Amniotic stem cell (primary cell): ENCODE data around the gene ZSCAN2.
"Not testable (repeated sequence)": the region's sequence is repeated elsewhere in the genome, so short reads cannot be mapped to it uniquely, and the experiment has no call there.

Experiments used
- DNase-seq: peaks from one replicate; lab custom pipeline; 2025; lab: John Stamatoyannopoulos, UW

Gene ZSCAN2

DNA sequence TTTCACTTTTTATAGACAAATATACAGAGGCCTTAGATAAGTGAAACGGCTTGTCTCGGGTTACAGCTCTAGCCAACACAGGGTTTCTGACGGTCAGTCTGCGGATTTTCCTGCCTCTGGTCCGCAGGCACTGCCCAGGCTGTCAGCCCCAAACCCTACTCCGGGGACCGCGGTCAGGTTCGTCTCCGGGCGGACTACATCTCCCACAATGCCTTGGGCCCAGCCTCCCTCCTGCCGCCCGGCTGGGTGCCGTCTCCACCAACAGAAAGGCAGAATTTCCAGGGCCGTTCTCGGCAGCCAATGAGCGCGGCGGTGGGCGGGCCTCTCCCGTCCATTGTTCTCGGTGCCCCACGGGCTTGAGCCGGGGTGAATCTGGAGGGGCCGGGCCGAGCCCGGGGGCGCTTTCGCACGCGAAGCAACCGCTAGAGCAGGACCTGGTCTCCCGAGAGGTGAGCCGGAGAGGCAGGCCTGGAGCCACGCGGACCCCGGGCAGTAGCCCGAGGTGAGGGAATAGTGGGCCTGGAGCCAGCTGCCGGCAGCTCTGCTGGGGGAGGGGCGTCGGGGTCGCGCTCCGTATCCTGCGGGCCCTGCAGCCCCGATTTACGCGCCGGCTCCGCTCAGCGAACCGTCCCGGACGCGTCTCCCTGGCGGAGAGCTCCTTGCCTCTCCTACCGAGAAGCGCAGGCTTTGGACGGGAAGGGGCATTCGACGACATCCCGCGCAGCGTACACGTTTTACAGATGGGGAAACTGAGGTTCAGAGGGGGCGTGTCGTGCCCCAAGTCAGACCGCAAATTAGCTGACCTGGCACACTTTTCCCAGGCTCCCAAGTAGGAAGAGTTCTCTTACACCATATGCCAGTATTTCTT lies at the start of gene ZSCAN2:
Gene ZSCAN2, plus strand, starts transcription at position 323 of the 868 bp plus-strand sequence. CDS start 2,919 bp downstream, outside the sequence.
- DNase-seq = peak; percentile 96

DNA sequence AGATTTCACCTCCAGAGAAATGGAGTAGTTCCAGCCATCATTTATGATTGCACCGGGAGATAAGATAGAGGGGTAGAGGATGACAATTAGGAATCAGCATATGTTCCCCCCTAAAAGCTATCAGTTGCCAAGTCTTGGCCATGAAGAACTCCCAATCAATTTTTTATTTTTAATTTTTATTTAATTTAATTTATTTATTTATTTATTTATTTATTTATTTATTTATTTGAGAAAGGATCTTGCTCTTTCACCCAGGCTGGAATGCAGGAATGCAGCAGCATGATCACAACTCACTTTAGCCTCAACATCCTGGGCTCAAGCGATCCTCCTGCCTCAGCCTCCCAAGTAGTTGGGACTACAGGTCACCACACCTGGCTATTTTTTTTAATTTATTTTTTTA lies 49.2 kb upstream of the ZSCAN2 start:
- not testable (repeated sequence) for DNase-seq

DNA sequence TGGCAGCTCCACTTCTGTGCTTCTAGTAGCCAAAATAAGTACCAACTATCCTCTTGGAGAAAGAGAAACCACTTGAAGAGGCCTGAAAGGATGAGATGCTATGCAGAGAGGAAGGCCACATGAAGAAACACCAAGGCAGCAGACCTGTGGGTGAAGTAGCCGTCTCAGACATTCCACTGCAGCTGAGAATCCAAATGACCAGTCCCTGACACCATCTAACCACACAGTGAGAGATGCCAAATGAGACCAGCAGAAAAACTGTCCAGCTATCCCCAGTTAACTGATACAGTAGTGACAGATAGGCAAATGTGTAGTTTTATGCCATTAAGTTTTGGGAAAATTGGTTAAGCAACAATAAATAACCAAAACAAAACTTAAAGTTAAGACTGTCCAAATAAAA lies 47.9 kb upstream of the ZSCAN2 start:
- DNase-seq = no peak

DNA sequence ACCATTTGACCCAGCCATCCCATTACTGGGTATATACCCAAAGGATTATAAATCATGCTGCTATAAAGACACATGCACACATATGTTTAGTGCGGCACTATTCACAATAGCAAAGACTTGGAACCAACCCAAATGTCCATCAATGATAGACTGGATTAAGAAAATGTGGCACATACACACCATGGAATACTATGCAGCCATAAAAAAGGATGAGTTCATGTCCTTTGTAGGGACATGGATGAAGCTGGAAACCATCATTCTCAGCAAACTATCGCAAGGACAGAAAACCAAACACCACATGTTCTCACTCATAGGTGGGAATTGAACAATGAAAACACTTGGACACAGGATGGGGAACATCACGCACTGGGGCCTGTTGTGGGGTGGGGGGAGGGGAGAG lies 44.1 kb upstream of the ZSCAN2 start:
- DNase-seq = not testable (repeated sequence)

DNA sequence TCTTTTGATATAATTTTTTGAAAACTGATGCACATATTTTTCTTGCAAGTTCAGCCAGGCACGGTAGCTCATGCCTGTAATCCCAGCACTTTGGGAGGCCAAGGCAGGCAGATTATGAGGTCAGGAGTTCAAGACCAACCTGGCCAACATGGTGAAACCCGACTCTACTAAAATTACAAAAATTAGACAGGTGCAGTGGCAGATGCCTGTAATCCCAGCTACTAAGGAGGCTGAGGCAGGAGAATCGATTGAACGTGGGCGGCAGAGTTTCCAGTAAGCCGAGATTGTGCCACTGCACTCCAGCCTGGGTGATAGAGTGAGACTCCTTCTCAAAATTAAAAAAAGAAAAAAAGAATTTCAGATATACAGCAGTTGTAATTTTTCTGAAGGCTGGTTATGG lies 32.8 kb upstream of the ZSCAN2 start:
- not testable (repeated sequence) for DNase-seq

DNA sequence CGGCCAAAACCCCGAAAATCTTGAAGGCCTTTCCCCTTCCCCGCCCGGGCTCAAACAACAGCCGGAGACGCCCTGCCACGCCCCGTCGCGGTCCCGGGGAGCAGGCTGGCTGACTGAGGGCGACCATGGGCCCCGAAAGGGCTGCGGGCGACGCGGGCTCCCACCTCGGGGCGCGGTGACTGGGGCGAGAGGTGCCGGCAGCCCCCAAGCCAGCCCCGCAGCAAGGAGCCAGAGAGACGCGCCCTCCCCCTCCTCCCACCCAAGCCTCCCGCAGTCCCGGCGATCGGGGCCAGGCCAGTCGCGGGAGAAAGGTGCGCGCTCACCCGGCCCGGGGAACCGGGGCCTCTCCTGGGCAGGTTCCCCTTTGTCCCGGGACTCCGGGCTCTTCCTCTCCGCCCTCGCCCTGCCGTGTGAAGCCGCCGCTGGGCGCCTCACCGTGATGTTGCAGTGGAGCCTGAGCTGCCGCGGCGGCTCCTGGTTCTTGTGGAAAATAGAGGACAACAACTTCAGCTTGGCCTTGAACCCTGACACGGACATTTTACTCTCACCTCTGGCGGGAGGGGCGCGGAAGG lies 30.6 kb upstream of the ZSCAN2 start:
- DNase-seq = no peak

DNA sequence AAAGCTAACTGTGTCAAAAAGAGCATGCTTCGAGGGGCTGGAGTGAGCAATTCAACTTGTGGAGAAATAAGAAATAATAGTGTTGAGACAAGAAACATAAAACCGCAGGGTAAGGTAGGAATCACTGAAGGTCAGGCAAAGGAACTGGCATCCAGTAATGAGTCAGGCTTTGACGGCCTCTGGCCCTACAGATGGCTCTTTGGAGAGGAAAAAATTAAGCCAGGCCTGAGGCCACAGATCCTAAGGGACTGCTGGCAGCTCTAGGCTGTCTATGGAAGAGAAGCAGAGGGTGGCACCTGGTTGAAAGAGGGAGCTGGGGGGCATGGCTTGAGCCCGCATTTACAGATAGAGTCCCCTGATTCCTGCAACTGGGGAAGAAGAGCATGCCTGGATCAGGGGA lies 28.6 kb upstream of the ZSCAN2 start:
- no peak for DNase-seq

DNA sequence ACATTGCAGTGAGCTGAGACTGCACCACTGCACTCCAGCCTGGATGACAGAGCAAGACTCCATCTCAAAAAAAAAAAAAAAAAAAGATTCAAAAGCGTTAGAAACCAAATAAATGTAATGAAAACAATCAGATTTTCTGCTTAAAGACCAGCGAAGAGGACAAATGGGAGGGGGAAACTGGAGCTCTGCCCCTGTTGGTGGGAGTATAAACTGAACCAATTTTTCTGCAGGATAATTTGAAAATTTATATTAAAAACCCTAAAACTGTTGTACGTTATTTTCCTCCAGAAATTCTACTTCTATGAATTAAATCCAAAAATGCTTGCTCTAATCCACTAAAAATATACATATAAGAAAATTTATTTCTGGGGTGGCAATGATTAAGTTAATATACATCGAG lies 25.3 kb upstream of the ZSCAN2 start:
- no peak for DNase-seq

DNA sequence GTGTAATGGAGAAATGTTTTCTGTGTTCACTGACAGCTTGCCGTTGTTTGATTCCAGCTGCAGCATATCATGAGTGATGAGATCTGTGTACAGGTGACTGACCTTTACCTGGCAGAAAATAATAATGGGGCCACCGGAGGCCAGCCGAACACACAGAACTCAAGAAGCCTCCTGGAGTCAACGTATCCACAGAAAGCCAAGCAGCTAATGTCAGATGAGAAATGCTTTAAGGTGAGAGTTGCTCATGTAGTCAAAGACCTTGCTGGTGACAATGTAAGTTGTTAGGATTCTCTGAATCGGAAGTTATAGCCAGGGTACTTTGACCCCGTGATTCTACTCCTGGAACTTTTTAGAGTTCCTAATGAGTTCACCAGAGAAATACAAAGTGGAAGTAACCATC lies 22.9 kb upstream of the ZSCAN2 start:
- DNase-seq = not testable (repeated sequence)

DNA sequence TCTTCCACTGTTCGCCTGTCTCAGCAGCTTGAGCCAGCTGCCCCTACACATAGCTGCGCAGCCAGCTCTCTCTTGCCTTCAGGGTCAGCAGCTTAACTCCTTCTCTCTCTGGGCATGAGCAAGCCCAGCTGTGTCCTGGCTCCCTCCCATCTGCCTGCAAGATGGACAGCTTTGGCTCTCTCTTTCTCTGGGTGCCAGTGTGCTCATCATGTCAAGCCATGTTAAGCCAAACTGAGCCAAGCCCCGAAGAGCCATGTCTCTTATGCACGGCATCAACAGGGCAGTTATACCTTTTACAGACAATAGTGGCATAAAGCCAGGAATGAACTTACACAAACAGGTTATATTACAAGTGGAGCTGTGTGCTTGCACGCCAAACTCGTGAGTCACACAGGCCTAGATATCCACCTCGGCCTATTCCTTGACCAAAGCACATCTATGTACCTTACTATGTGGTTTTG lies 21.5 kb upstream of the ZSCAN2 start:
- DNase-seq = not testable (repeated sequence)

DNA sequence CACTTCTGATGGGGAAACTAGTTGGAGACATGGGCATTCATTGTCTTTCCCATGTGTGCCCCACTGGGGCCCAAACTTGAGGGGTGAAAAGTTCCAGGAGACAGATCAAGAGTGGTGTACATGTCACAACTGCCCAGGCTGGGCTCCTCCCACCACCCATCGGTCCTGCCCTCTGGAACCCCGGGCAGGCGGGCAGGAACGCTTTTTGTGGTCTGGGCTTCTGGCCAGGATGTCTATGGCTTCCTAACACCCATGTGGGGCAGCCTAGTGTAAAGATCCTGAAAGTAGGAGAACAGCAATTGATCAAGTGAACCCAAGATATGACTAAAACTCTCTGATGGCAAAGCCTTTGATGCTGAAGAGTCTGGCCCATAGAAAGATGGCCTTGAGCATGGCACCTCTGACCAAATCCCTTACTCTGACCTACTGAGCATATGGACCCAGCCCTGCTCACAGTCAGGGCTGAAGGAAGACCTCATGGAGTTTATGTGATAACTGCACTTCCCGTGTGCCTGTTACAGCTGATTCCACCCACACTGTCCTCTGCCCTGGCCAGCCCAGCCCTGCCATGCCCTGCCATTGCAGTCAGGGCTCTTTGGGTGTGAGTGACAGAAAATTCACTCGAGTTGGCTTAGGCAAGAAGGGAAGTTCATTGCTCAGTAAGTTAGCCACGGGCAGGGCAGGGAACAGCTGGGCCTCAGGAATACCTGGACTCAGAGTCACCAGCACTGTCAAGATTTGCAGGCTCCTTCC lies 19.0 kb upstream of the ZSCAN2 start:
- not testable (repeated sequence) for DNase-seq

DNA sequence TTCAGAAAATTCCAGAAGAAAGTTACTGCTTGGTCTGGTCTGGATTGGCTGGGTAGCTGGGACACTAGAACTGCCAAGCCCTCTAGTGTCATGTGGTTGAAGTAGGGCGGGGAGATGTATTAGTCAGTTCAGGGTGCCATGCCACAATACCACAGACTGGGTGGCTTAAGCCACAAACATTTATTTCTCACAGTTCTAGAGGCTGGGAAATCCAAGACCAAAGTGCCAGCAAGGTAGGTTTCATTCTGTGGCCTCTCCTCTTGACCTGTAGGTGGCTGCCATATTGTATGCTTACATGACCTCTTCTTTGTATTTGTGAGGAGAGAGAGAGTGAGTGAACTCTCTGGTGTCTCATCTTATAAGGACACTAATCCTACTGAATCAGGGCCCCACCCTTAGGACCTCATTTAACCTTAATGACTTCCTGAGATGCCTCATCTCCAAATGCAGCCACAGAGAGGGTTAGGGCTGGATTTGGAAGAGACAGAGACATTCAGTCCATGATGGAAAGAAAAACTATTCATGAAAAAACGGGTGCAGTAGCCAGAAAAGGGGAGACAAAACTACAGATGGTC lies 18.1 kb upstream of the ZSCAN2 start:
- DNase-seq = no peak

DNA sequence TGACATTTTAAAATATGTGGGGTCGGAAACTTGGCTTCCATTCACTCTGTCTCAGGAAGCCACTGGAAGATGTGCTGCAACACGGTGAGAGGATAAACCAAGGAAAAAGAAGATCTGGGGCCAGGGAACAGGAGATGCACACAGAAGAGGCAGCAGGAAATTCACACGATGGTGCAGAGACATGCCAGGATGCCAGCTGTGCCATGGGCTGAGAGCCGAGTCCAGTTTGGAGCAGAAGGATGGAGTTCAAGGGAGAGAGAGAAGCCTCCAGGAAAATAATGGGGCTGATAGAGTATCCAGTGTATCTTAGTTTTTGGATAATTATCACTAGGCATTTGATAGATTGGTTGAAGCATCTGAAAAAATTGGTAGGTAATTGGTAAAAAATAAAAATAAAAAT lies 16.9 kb upstream of the ZSCAN2 start:
- DNase-seq = not testable (repeated sequence)

DNA sequence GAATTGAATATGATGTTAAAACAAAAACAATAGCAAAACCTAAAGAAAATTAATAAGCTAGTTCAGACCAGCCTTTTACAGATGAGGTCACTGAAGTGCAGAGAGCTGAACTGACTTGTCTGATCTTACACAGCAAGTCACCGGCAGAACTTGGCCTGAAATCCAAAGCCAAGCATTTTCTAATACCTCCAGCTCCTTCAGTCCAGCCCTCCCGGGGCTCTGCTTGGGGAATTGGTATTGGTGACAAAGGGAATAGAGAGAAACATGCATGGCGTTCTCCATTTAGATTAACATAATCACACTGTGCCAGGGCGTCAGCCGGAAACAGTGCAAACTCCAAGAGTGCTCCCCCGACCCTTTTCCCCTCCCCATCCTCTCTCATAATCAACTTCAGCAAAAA lies 14.1 kb upstream of the ZSCAN2 start:
- no peak for DNase-seq

DNA sequence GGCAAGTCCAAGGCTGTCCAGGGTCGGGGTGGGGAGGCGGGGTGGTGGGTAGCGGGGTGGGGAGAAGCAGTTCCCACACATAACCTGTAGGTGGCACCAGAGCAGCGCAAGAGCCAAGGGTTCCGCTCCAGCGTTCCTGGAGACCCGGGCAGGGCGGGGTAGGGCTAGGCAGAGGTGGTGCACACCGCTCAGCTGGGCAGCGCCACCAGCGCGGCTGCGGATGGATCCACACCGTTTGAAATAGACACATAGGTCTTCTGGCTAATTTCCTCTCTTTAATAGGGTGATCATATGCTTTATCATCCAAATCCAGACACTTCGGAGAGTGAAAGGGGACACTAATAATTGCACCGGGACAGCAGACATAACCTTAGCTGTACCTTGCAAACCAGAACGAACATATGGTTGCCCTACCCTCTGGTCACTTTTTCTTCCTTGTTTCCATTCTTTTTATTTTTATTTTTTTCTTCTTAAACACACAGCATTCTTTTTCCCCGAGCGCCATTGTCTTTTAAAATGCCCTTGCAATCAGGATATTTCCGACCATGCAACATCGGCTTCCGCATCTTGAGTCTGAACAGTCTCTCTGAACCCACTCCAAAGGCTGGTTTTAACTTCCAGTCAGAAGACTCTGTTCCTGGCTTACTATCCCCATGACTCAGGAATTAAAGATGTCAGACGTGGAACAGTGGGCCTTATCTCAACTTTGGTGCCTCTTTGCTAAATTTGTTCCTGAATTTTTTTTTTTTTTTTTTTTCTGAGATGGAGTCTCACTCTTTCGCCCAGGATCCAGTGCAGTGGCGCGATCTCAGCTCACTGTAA lies 12.5 kb upstream of the ZSCAN2 start:
- peak; percentile 73 for DNase-seq

DNA sequence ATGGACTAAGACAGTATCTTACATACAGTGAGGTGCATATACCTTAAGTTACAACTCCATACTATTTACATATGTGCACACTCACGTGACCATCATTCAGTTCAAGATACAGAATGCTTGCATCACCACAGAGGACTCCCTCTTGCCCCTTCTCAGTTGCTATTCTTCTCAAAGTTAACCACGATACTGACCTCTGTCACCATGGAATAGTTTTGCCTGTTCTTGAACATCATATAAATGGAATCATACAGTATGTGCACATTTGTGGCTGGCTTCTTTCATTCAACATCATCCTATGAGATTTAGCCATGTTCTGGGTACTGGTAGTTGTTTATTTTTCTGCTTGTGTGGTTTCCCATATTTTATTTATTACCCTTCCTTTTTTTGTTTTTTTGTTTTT lies 10.4 kb upstream of the ZSCAN2 start:
- no peak for DNase-seq

DNA sequence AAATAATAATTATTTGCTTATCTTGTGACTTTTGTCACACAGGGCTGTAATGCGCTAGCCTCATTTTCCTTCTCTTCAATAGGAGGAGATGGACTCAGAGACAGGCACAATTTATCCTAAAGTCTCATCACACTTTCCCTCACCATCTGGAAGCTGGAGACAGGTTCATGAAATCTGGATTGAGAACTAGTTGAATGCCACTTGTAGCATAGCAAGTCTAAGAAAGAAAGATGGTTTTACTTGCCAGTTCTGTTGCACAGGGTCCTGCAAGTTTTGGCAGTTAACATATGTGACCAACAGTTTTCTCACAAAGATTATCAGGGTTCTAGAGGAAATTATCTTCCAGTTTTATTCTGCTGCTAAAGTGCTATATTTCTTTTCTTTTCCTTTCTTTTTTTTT lies 9.0 kb upstream of the ZSCAN2 start:
- no peak for DNase-seq

DNA sequence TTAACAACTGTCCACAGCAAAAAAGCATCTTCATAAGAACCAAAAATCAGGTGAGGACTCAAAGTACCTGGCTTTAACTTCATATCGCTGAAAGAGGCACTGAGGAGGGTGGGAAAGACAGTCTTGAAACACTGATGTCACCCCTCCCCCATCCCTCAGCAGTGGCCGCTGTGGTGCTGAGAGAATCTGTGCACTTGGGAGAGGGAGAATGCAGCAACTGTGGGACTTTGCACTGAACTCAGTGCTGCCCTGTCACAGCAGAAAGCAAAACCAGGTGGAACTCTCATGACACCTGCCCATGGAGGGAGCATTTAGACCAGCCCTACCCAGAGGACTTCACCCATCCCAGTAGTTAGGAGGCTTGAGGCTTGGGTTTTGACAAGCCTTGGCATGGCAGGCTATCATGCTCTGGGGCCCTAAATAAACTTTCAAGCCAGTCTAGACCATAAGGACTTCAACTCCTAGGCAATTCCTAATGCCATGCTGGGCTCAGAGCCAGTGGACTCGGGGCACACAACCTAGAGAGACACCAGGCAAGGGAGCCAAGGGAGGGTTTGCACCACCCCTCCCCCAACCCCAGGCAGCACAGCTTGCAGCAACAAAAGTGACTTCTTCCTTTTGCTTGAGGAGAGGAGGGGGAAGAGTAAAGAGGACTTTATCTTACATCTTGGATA lies 6.1 kb upstream of the ZSCAN2 start:
- DNase-seq = no peak

DNA sequence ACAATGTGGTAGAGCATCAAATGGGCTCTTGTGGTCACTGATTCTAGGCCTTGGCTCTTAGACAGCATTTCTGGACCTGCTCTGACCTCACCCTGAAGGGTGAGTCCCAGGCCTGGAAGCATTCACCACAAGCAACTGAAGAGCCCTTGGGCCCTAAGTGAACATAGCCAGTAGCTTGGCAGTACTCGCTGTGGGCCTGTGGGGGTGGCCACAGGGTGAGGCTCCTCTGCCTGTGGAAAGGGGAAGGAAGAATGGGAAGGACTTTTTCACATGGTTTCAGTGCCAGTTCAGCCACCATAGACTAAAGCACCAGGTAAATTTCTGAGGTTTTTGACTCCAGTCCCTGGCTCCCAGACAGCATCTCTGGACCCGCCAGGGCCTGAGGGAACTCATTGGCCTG lies 5.1 kb upstream of the ZSCAN2 start:
- no peak for DNase-seq

DNA sequence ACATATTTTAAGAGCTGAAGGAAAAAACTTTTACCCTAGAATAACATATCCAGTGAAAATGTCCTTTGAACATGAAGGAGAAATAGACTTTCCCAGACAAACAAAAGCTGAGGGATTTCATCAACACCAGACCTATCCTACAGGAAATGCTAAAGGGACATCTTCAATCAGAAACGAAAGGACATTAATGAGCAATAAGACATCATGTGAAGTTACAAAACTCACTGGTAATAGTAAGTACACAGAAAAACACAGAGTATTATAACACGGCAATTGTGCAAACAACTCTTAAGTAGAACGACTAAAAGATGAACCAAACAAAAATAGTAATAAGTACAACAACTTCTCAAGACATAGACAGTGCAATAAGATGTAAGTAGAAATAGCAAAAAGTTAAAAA lies 3.5 kb upstream of the ZSCAN2 start:
- DNase-seq = no peak

DNA sequence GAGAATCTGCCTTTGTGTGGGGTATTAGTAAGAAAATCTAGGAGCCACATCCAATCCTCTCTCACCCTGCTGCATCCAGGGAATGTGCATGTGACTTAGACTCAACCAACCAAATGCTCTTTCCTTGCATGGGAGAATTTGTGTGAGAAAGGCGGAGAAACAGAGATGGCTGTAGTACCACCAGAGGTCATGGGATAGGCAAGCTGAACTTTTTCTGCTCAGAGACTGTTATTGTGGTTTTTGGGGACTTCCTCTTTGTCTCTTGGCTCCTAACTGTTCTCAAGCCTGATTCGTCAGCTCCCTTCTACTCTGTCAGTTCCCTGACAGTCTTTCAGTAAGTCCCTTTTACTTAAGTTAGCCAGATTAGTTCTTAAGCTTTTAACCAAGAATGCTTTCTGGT lies 2.6 kb upstream of the ZSCAN2 start:
- DNase-seq = no peak
